IMR-90 (cell line): ENCODE data around the gene SLC25A51.

ENCODE experiments used
- MAFK ChIP-seq: IDR thresholded peaks from 2 replicates; pipeline ENCODE4 v1.6.1; 2012; ENCODE audit warnings: low read depth, low read length, improper control_type of control experiment
- RAD21 ChIP-seq: IDR thresholded peaks from 2 replicates; pipeline ENCODE4 v1.6.1; 2012; ENCODE audit warnings: low read length, improper control_type of control experiment
- RCOR1 ChIP-seq: IDR thresholded peaks from 2 replicates; pipeline ENCODE4 v1.6.1; 2012; ENCODE audit warnings: mild to moderate bottlenecking, low read length, improper control_type of control experiment; ENCODE audit not compliant: insufficient replicate concordance
- RFX5 ChIP-seq: IDR thresholded peaks from 2 replicates; pipeline ENCODE4 v1.8.0; 2012; ENCODE audit warnings: low read depth, mild to moderate bottlenecking, low read length, moderate library complexity
- TF ChIP-seq, protein P1 (sequence below): conservative IDR thresholded peaks from 2 replicates; pipeline ENCODE4 v1.5.1; 2012; ENCODE audit warnings: mild to moderate bottlenecking, low read depth, low read length, improper control_type of control experiment

GRCh38 chr9:37903647-37904444, at the start of gene SLC25A51:
- TF ChIP-seq, protein P1, sequence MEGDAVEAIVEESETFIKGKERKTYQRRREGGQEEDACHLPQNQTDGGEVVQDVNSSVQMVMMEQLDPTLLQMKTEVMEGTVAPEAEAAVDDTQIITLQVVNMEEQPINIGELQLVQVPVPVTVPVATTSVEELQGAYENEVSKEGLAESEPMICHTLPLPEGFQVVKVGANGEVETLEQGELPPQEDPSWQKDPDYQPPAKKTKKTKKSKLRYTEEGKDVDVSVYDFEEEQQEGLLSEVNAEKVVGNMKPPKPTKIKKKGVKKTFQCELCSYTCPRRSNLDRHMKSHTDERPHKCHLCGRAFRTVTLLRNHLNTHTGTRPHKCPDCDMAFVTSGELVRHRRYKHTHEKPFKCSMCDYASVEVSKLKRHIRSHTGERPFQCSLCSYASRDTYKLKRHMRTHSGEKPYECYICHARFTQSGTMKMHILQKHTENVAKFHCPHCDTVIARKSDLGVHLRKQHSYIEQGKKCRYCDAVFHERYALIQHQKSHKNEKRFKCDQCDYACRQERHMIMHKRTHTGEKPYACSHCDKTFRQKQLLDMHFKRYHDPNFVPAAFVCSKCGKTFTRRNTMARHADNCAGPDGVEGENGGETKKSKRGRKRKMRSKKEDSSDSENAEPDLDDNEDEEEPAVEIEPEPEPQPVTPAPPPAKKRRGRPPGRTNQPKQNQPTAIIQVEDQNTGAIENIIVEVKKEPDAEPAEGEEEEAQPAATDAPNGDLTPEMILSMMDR = peak; percentile 98
- TF ChIP-seq RAD21 = peak; percentile 72
- no peak for TF ChIP-seq RCOR1
- TF ChIP-seq MAFK = no peak
- TF ChIP-seq RFX5 = no peak
